ENCODE results near the gene HAGH.
"Not testable (repeated sequence)": the region's sequence is repeated elsewhere in the genome, so short reads cannot be mapped to it uniquely, and the experiment has no call there.

HAGH gene

DNA sequence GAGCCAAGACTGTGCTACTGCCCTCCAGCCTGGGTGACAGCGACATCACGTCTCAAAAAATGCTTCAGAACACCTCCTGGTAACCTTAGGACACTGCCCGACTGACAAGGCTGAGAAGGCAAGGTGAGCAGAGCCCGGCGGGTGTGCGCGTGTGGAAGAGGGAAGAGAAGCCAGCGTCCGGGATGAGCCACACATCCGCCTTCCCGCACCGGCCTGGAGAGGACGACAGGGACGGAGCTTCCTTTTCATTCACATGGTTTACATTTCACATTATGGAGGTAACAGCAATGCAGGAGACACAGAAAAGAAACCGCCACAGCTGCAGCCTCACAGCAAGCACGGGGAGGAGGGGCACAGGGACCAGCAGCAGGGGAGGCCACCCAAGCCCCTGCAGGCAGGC, 16.5 kb downstream of the HAGH start:
- H3K27ac ChIP-seq (ENCODE audit: insufficient read depth in 1 of 2, low read depth in 1 of 2, low read length in 2 of 2, poor library complexity in 1 of 2, severe bottlenecking in 2 of 2): no peak overlapping the region
- CTCF ChIA-PET: interaction anchor here (0.6 to 1.6 kb wide), 3 partner anchors 17 to 1045 kb away, joined by 3 to 5 read pairs (median 3); partner anchors contain the start of genes FAHD1 and HAGH
- peaks cover 4 to 44% (median 25%) of the 10 kb centered on the region in 4 experiments for H3K36me3 ChIP-seq (ENCODE audit: control insufficient read depth in 4 of 4, insufficient read depth in 4 of 4, low read length in 3 of 4)
- no peak for DNase-seq
- 100% methylated on average over 8 of the region's 16 CpGs for WGBS (ENCODE audit: insufficient coverage)
- H3K4me1 ChIP-seq (ENCODE audit: control extremely low read depth in 1 of 4, control insufficient read depth in 4 of 4, insufficient read depth in 4 of 4, low read length in 3 of 4): peaks cover 0 to 4% (median 3%) of the 10 kb centered on the region in 4 experiments
- H3K27me3 ChIP-seq (replicated peaks in 2 of 5; ENCODE audit: control insufficient read depth in 4 of 5, insufficient read depth in 5 of 5, low read length in 4 of 5): no peaks in the 10 kb centered on the region
- POLR2A ChIA-PET: no interaction called here
- no peak overlapping the region for H3K4me3 ChIP-seq (ENCODE audit: control insufficient read depth in 1 of 7, extremely low read depth in 1 of 7, insufficient read depth in 4 of 7, low read depth in 2 of 7, low read length in 6 of 7)
- no peaks in the 10 kb centered on the region for H3K9me3 ChIP-seq (ENCODE audit: control extremely low read depth in 1 of 5, control insufficient read depth in 4 of 5, insufficient read depth in 2 of 5, low read depth in 1 of 5, low read length in 4 of 5)

DNA sequence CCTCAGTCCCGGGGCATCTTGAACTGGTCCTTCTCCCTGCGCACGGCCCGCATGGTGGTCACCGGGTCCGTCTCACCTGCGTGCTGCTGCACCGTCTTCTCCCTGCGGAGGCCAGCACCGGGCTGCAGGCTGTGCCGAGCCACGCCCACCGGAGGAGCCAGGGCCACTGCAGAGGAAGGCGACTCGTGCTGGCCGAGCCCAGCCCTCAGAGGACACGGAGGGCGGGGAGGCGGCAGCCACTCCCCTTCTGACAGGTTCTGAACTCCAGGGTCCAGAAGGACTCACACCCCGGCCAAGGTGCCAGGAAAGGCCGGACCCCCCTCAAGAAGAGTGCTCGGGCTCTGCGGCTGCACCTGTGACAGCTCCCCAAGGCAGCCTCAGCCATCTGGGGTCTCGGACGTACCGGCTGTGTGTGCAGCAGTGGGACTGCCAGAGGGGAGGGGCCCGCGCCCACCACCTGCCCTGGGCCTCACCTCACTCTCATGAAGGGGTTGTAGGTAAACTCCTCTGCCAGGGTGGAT, 17.3 kb downstream of the HAGH start:
- 89% methylated on average over 22 of the region's 28 CpGs for WGBS (ENCODE audit: insufficient coverage)
- H3K27ac ChIP-seq (ENCODE audit: insufficient read depth in 1 of 2, low read depth in 1 of 2, low read length in 2 of 2, poor library complexity in 1 of 2, severe bottlenecking in 2 of 2): no peak overlapping the region
- no peaks in the 10 kb centered on the region for H3K27me3 ChIP-seq (replicated peaks in 2 of 5; ENCODE audit: control insufficient read depth in 4 of 5, insufficient read depth in 5 of 5, low read length in 4 of 5)
- H3K9me3 ChIP-seq (ENCODE audit: control extremely low read depth in 1 of 5, control insufficient read depth in 4 of 5, insufficient read depth in 2 of 5, low read depth in 1 of 5, low read length in 4 of 5): no peaks in the 10 kb centered on the region
- peaks cover 0 to 4% (median 3%) of the 10 kb centered on the region in 4 experiments for H3K4me1 ChIP-seq (ENCODE audit: control extremely low read depth in 1 of 4, control insufficient read depth in 4 of 4, insufficient read depth in 4 of 4, low read length in 3 of 4)
- DNase-seq: no peak
- H3K36me3 ChIP-seq (ENCODE audit: control insufficient read depth in 4 of 4, insufficient read depth in 4 of 4, low read length in 3 of 4): peaks cover 4 to 41% (median 26%) of the 10 kb centered on the region in 4 experiments
- ChIA-PET CTCF (no interaction called here), POLR2A (no interaction called here)
- H3K4me3 ChIP-seq (ENCODE audit: control insufficient read depth in 1 of 7, extremely low read depth in 1 of 7, insufficient read depth in 4 of 7, low read depth in 2 of 7, low read length in 6 of 7): no peak overlapping the region

DNA sequence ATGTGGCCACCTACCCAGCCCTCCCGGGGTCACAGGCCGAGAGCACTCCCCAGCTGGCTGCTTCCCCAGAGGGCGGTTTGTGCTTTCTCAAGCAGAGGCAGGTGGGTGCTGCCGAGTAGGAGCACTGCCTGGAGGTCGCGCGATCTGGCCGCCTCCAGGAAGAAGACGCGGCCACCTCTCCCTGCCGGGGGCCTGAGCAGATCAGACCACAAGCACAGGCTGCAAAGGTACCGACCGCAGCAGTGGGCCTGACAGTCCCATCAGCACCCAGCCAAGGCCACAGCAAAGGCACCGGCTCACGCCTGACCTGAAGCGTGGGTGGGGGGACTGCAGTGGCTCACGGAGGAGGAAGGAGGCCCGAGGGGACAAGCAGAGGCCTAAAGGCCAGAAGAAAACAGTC, 17.9 kb downstream of the HAGH start:
- Histone ChIP-seq H3K27ac (ENCODE audit: insufficient read depth in 1 of 2, low read depth in 1 of 2, low read length in 2 of 2, poor library complexity in 1 of 2, severe bottlenecking in 2 of 2) (no peak overlapping the region), H3K9me3 (ENCODE audit: control extremely low read depth in 1 of 5, control insufficient read depth in 4 of 5, insufficient read depth in 2 of 5, low read depth in 1 of 5, low read length in 4 of 5) (no peaks in the 10 kb centered on the region), H3K36me3 (ENCODE audit: control insufficient read depth in 4 of 4, insufficient read depth in 4 of 4, low read length in 3 of 4) (peaks cover 4 to 40% (median 25%) of the 10 kb centered on the region in 4 experiments), H3K4me1 (ENCODE audit: control extremely low read depth in 1 of 4, control insufficient read depth in 4 of 4, insufficient read depth in 4 of 4, low read length in 3 of 4) (peaks cover 0 to 4% (median 3%) of the 10 kb centered on the region in 4 experiments), H3K4me3 (ENCODE audit: control insufficient read depth in 1 of 7, extremely low read depth in 1 of 7, insufficient read depth in 4 of 7, low read depth in 2 of 7, low read length in 6 of 7) (no peak overlapping the region), H3K27me3 (replicated peaks in 2 of 5; ENCODE audit: control insufficient read depth in 4 of 5, insufficient read depth in 5 of 5, low read length in 4 of 5) (no peaks in the 10 kb centered on the region)
- CTCF ChIA-PET: no interaction called here
- POLR2A ChIA-PET: no interaction called here
- WGBS (ENCODE audit: insufficient coverage): 86% methylated on average over 16 of the region's 18 CpGs
- DNase-seq: no peak

DNA sequence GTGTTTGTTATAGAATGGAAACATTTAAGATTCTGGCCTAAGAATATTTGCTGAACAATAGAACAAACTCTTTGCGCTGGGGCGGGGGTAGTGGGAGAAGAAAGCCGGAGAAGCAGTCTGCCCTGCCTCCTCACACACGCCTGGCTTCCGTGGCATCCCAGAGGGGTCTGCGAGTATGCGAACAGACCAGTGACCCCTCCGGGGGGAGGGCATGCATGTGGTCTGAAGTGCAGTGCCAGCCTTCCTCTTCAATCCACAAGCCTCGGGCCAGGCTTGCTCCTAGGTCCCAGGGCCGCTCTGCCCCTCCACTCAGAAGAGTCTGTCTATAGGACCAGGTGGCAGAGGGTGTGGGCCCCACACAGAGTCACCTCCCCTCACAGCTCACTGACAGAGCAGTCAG, 19.0 kb downstream of the HAGH start:
- Histone ChIP-seq H3K27me3 (replicated peaks in 2 of 5; ENCODE audit: control insufficient read depth in 4 of 5, insufficient read depth in 5 of 5, low read length in 4 of 5) (no peaks in the 10 kb centered on the region), H3K27ac (ENCODE audit: insufficient read depth in 1 of 2, low read depth in 1 of 2, low read length in 2 of 2, poor library complexity in 1 of 2, severe bottlenecking in 2 of 2) (no peak overlapping the region), H3K4me1 (ENCODE audit: control extremely low read depth in 1 of 4, control insufficient read depth in 4 of 4, insufficient read depth in 4 of 4, low read length in 3 of 4) (peaks cover 0 to under 1% (median 0%) of the 10 kb centered on the region in 4 experiments), H3K9me3 (ENCODE audit: control extremely low read depth in 1 of 5, control insufficient read depth in 4 of 5, insufficient read depth in 2 of 5, low read depth in 1 of 5, low read length in 4 of 5) (no peaks in the 10 kb centered on the region), H3K4me3 (ENCODE audit: control insufficient read depth in 1 of 7, extremely low read depth in 1 of 7, insufficient read depth in 4 of 7, low read depth in 2 of 7, low read length in 6 of 7) (no peak overlapping the region), H3K36me3 (ENCODE audit: control insufficient read depth in 4 of 4, insufficient read depth in 4 of 4, low read length in 3 of 4) (peaks cover 2 to 34% (median 22%) of the 10 kb centered on the region in 4 experiments)
- POLR2A ChIA-PET: no interaction called here
- WGBS (ENCODE audit: insufficient coverage): 82% methylated on average over 7 of the region's 10 CpGs
- CTCF ChIA-PET: no interaction called here
- DNase-seq: no peak

DNA sequence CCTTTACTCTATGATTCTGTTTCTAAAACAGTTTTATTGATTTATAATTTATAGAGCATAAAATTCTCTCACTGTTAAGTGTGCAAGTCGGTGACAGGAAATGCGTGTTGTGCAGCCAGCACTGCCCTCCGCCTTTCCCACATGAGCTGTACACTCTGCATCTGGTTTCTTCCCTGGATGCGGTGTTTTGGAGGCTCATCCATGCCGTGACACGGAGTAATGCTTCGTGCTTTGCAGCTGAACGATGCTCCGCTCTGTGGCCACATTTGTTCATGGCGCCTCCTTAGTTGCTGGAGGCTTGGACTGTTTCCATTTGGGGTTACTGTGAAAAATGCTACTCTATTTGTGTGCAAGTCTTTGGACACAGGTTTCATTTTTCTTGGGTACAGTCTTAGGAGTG, 25.9 kb downstream of the HAGH start:
- Histone ChIP-seq H3K4me1 (ENCODE audit: control extremely low read depth in 1 of 4, control insufficient read depth in 4 of 4, insufficient read depth in 4 of 4, low read length in 3 of 4) (no peaks in the 10 kb centered on the region), H3K4me3 (ENCODE audit: control insufficient read depth in 1 of 7, extremely low read depth in 1 of 7, insufficient read depth in 4 of 7, low read depth in 2 of 7, low read length in 6 of 7) (no peak overlapping the region), H3K27me3 (replicated peaks in 2 of 5; ENCODE audit: control insufficient read depth in 4 of 5, insufficient read depth in 5 of 5, low read length in 4 of 5) (no peaks in the 10 kb centered on the region), H3K9me3 (ENCODE audit: control extremely low read depth in 1 of 5, control insufficient read depth in 4 of 5, insufficient read depth in 2 of 5, low read depth in 1 of 5, low read length in 4 of 5) (peaks cover 0 to 11% (median 4%) of the 10 kb centered on the region in 5 experiments), H3K36me3 (ENCODE audit: control insufficient read depth in 4 of 4, insufficient read depth in 4 of 4, low read length in 3 of 4) (peaks cover 0 to 2% (median under 1%) of the 10 kb centered on the region in 4 experiments), H3K27ac (ENCODE audit: insufficient read depth in 1 of 2, low read depth in 1 of 2, low read length in 2 of 2, poor library complexity in 1 of 2, severe bottlenecking in 2 of 2) (no peak overlapping the region)
- POLR2A ChIA-PET: no interaction called here
- no peak for DNase-seq
- 87% methylated on average over 10 of the region's 10 CpGs for WGBS (ENCODE audit: insufficient coverage)
- CTCF ChIA-PET: no interaction called here

DNA sequence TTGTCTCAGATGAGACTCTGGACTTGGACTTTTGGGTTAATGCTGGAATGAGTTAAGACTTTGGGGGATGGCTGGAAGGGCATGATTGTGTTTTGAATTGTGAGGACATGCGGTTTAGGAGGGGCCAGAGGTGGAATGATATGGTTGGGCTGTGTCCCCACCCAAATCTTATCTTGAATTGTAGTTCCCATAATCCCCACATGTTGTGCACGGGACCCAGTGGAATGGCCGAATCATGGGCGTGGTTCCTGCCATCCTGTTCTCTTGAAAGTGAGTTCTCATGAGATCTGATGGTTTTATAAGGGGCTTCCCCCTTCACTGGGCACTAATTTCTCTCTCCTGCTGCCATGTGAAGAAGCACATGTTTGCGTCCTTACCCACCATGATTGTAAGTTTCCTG, 27.4 kb downstream of the HAGH start:
- POLR2A ChIA-PET; H3K36me3 ChIP-seq (ENCODE audit: control insufficient read depth in 4 of 4, insufficient read depth in 4 of 4, low read length in 3 of 4); H3K4me1 ChIP-seq (ENCODE audit: control extremely low read depth in 1 of 4, control insufficient read depth in 4 of 4, insufficient read depth in 4 of 4, low read length in 3 of 4); CTCF ChIA-PET; H3K27ac ChIP-seq (ENCODE audit: insufficient read depth in 1 of 2, low read depth in 1 of 2, low read length in 2 of 2, poor library complexity in 1 of 2, severe bottlenecking in 2 of 2); H3K4me3 ChIP-seq (ENCODE audit: control insufficient read depth in 1 of 7, extremely low read depth in 1 of 7, insufficient read depth in 4 of 7, low read depth in 2 of 7, low read length in 6 of 7); H3K27me3 ChIP-seq (replicated peaks in 2 of 5; ENCODE audit: control insufficient read depth in 4 of 5, insufficient read depth in 5 of 5, low read length in 4 of 5): not testable (repeated sequence)
- WGBS (ENCODE audit: insufficient coverage): 93% methylated on average over 3 of the region's 5 CpGs
- peak in 1 of 3 donors; percentile 11 for DNase-seq
- H3K9me3 ChIP-seq (ENCODE audit: control extremely low read depth in 1 of 5, control insufficient read depth in 4 of 5, insufficient read depth in 2 of 5, low read depth in 1 of 5, low read length in 4 of 5): peaks cover 0 to 11% (median 4%) of the 10 kb centered on the region in 5 experiments

DNA sequence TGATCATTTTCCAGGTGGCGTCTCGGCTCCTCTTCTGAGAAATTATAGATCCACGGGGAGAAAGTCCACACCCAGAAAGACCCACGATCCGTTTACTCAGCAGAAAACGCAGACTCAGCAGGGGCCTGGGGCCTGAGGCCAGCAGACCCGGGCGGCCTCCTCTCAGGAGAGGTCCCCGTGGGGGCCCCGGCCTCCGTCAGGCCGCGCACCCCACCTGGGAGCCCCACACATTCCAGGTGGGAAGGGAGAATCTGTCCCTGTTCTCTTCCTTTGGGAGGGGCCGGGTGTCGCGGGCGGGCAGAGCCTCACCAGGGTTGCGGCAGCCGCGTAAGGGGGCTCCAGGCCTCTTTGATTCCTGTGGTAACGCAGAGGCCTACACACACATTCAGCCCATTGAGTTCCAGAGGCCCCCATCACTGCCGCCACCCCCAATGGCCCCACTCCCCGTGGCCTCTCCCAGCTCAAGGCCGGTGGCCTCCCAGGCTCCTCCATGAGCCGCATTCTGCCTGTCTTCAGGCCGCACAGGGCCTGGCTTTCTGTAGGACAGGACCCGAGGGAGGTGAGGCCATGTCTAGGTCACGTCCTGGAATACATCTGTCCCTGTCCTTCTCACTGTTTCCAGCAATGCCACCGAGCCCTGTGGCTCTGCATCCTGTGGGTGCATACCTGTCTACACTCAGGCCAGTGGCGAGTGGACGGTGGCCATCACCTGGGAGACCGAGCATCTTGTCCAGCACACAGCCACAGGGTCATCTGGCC, 31.5 kb downstream of the HAGH start:
- Histone ChIP-seq H3K27me3 (replicated peaks in 2 of 5; ENCODE audit: control insufficient read depth in 4 of 5, insufficient read depth in 5 of 5, low read length in 4 of 5) (no peaks in the 10 kb centered on the region), H3K4me3 (ENCODE audit: control insufficient read depth in 1 of 7, extremely low read depth in 1 of 7, insufficient read depth in 4 of 7, low read depth in 2 of 7, low read length in 6 of 7) (no peak overlapping the region), H3K36me3 (ENCODE audit: control insufficient read depth in 4 of 4, insufficient read depth in 4 of 4, low read length in 3 of 4) (peaks cover 0 to 21% (median 10%) of the 10 kb centered on the region in 4 experiments), H3K9me3 (ENCODE audit: control extremely low read depth in 1 of 5, control insufficient read depth in 4 of 5, insufficient read depth in 2 of 5, low read depth in 1 of 5, low read length in 4 of 5) (peaks cover 0 to 11% (median 4%) of the 10 kb centered on the region in 5 experiments), H3K27ac (ENCODE audit: insufficient read depth in 1 of 2, low read depth in 1 of 2, low read length in 2 of 2, poor library complexity in 1 of 2, severe bottlenecking in 2 of 2) (no peak overlapping the region), H3K4me1 (ENCODE audit: control extremely low read depth in 1 of 4, control insufficient read depth in 4 of 4, insufficient read depth in 4 of 4, low read length in 3 of 4) (no peaks in the 10 kb centered on the region)
- WGBS (ENCODE audit: insufficient coverage): 98% methylated on average over 20 of the region's 32 CpGs
- POLR2A ChIA-PET: no interaction called here
- no peak for DNase-seq
- CTCF ChIA-PET: no interaction called here
